A673 (cell line): ENCODE data around the gene CYP2A13. TPM values are rescaled to one million over a fixed set of nuclear protein-coding genes. Genes with fewer than 3 reads are reported as not detected.
"Not testable (repeated sequence)": the region's sequence is repeated elsewhere in the genome, so short reads cannot be mapped to it uniquely, and the experiment has no call there.

ENCODE experiments used
- BruUV-seq: library from RNA; stranded (reverse); fragments of 400-500 nt; replicated peaks from 2 replicates; lab custom pipeline; 2021; lab: Mats Ljungman, UMichigan
- CTCF ChIA-PET: fragments of 300-600 bp; sonication (Branson Sonifier 250); formaldehyde crosslinking; loops from one replicate; lab custom pipeline; 2022; ENCODE audit warnings: antibody characterized with exemption; lab: Charles Lee
- POLR2A ChIA-PET: fragments of 300-600 bp; sonication (Branson Sonifier 250); formaldehyde crosslinking; loops from one replicate; lab custom pipeline; 2022; ENCODE audit warnings: antibody characterized with exemption; ENCODE audit not compliant: low non-redundant PET; lab: Charles Lee
- DNase-seq: peaks from one replicate; pipeline ENCODE4 v3.0.0-alpha.2; 2015; ENCODE audit warnings: low spot score
- H3K27ac ChIP-seq: fragments of 200-600 bp; sonication (generic); 2 replicates; pipeline ENCODE4 v1.5.1; 2016; ENCODE audit warnings: mixed run types, low read depth, mild to moderate bottlenecking, mixed read lengths, antibody characterized with exemption, low read length; ENCODE audit not compliant: poor library complexity, severe bottlenecking
- H3K27me3 ChIP-seq: fragments of 200-600 bp; sonication (generic); replicated peaks from 2 replicates; pipeline ENCODE4 v1.6.1; 2017; ENCODE audit warnings: mixed run types, low read depth, mild to moderate bottlenecking, mixed read lengths, antibody characterized with exemption, low read length; ENCODE audit not compliant: insufficient read depth, poor library complexity
- H3K36me3 ChIP-seq: fragments of 200-600 bp; sonication (generic); 2 replicates; pipeline ENCODE4 v1.6.1; 2016; ENCODE audit warnings: mixed run types, mild to moderate bottlenecking, mixed read lengths, antibody characterized with exemption, low read length; ENCODE audit not compliant: insufficient read depth, poor library complexity, severe bottlenecking
- H3K4me1 ChIP-seq: fragments of 200-600 bp; sonication (generic); 2 replicates; pipeline ENCODE4 v1.6.1; 2017; ENCODE audit warnings: mixed run types, mild to moderate bottlenecking, mixed read lengths, antibody characterized with exemption, low read length; ENCODE audit not compliant: insufficient read depth, poor library complexity, severe bottlenecking
- H3K4me3 ChIP-seq: fragments of 200-600 bp; sonication (generic); 2 replicates; pipeline ENCODE4 v1.5.1; 2016; ENCODE audit warnings: low read depth, mixed run types, mild to moderate bottlenecking, mixed read lengths, low read length; ENCODE audit not compliant: poor library complexity, severe bottlenecking
- H3K9me3 ChIP-seq: fragments of 200-600 bp; sonication (generic); 2 replicates; pipeline ENCODE4 v1.6.1; 2016; ENCODE audit warnings: mixed run types, low read depth, mild to moderate bottlenecking, mixed read lengths, antibody characterized with exemption, low read length; ENCODE audit not compliant: poor library complexity, severe bottlenecking
- CTCF ChIP-seq: fragments of 300-800, 200-600 bp; sonication (generic); conservative IDR thresholded peaks from 2 replicates; pipeline ENCODE4 v1.5.1; 2017; ENCODE audit warnings: low read depth, mild to moderate bottlenecking, antibody characterized with exemption, low read length, moderate library complexity, mixed read lengths
- EZH2 ChIP-seq: fragments of 200-600 bp; sonication (generic); IDR thresholded peaks from 2 replicates; pipeline ENCODE4 v1.6.1; 2017; ENCODE audit warnings: borderline replicate concordance, low read depth, mild to moderate bottlenecking, mixed read lengths, antibody characterized with exemption, low read length; ENCODE audit not compliant: poor library complexity, severe bottlenecking
- intact Hi-C: fragments of 100-400 bp; cut with micrococcal nuclease; formaldehyde crosslinking; loops from one replicate; pipeline ENCODE4 v1.10.0; 2022; ENCODE audit not compliant: unreplicated experiment
- total RNA-seq: library from RNA; stranded (reverse); gene quantifications from 2 replicates; pipeline ENCODE4 v1.2.3, GENCODE V29; 2021

Gene CYP2A13
- total RNA-seq, 1 experiment from 2014 or later: not detected

GRCh38 chr19:41134616-41135015 lies 46.4 kb downstream of the CYP2A13 start:
- ChIA-PET POLR2A (no interaction called here), CTCF (interaction anchor here (0.6 kb wide), 1 partner anchor 16 kb away, joined by 6 read pairs; no protein-coding TSS in a partner anchor)
- Histone ChIP-seq H3K36me3 (no peaks in the 10 kb centered on the region), H3K27me3 (no peaks in the 10 kb centered on the region), H3K27ac (no peak overlapping the region), H3K9me3 (no peaks in the 10 kb centered on the region), H3K4me1 (no peaks in the 10 kb centered on the region), H3K4me3 (no peak overlapping the region)
- no TSS peak for BruUV-seq
- no peak for DNase-seq
- no peak for TF ChIP-seq EZH2
- TF ChIP-seq CTCF: no peak
- intact Hi-C loops: no loop called here

GRCh38 chr19:41135390-41136384 lies 47.4 kb downstream of the CYP2A13 start:
- BruUV-seq, H3K27ac ChIP-seq, POLR2A ChIA-PET, H3K36me3 ChIP-seq, H3K4me3 ChIP-seq, H3K9me3 ChIP-seq, H3K27me3 ChIP-seq, DNase-seq, H3K4me1 ChIP-seq, intact Hi-C loops: not testable (repeated sequence)
- CTCF ChIA-PET: interaction anchor here (0.6 kb wide), 1 partner anchor 15 kb away, joined by 6 read pairs; no protein-coding TSS in a partner anchor

DNA sequence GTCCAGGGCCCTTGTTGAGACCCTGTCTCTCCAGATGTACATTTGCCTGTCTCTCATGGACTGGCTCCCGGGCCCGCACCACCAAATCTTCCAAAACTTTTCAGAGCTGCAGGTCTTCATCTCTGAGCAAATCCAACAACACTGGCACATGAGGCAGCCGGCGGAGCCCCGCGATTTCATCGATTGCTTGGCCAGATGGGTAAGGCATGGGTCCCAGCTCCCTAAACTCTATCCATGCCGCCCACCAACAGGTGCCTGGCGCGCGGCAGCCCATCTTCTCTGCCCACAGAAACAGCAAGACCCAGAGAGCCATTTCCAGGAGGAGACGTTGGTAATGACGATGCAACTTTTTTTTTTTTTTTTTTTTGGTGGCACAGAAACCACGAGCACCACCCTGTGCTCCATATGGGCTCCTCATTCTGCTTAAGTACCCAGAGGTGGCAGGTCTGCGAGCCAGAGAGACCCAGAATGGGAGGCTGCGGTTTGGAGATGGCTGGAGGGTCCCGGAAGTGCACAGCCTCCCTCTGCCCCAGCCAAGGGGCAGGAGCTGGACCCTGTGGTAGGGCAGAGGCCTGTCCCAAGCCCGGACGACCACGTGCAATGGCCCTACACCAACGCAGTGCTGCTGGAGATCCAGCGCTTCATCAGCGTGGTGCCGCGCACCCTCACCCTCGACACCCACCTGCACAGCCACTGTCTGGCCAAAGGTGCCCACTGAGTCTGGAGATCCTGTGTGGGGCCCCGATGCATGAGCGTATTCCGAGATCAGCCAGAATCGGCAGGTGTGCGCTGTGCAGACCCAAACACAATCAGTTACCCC lies 48.6 kb downstream of the CYP2A13 start:
- POLR2A ChIA-PET: no interaction called here
- no peak overlapping the region for H3K27ac ChIP-seq
- no peak for DNase-seq
- no peaks in the 10 kb centered on the region for H3K9me3 ChIP-seq
- intact Hi-C loops: no loop called here
- no peaks in the 10 kb centered on the region for H3K36me3 ChIP-seq
- H3K27me3 ChIP-seq: no peaks in the 10 kb centered on the region
- TF ChIP-seq EZH2: no peak
- TF ChIP-seq CTCF: no peak
- no peaks in the 10 kb centered on the region for H3K4me1 ChIP-seq
- CTCF ChIA-PET: no interaction called here
- no TSS peak for BruUV-seq
- no peak overlapping the region for H3K4me3 ChIP-seq
